WERI-Rb-1 (cell line): ENCODE measurements around the gene RALGAPA2.

ENCODE experiments used
- DNase-seq: peaks from one replicate; pipeline ENCODE4 v3.0.0-alpha.2; 2020
- H3K27ac ChIP-seq: fragments of 250-450 bp; sonication (Bioruptor Pico); 2 replicates; pipeline ENCODE4 v1.5.1; 2020; ENCODE audit warnings: mild to moderate bottlenecking, moderate library complexity
- H3K27me3 ChIP-seq: fragments of 250-450 bp; sonication (Bioruptor Pico); 2 replicates; pipeline ENCODE4 v1.5.1; 2021; ENCODE audit warnings: mild to moderate bottlenecking, low read depth, moderate library complexity; ENCODE audit not compliant: insufficient read depth, severe bottlenecking
- H3K36me3 ChIP-seq: fragments of 250-450 bp; sonication (Bioruptor Pico); 2 replicates; pipeline ENCODE4 v1.5.1; 2020; ENCODE audit warnings: mild to moderate bottlenecking, moderate library complexity
- H3K4me3 ChIP-seq: 2 replicates; pipeline ENCODE4 v1.5.1; 2011; ENCODE audit warnings: low read depth, mild to moderate bottlenecking, control low read depth, low read length
- H3K9me3 ChIP-seq: fragments of 250-450 bp; sonication (Bioruptor Pico); 2 replicates; pipeline ENCODE4 v1.5.1; 2021; ENCODE audit warnings: mild to moderate bottlenecking, moderate library complexity; ENCODE audit not compliant: severe bottlenecking
- CTCF ChIP-seq: IDR thresholded peaks from 2 replicates; pipeline ENCODE4 v1.5.1; 2011; ENCODE audit warnings: low read depth, mild to moderate bottlenecking, control low read depth, inconsistent platforms, low read length

Gene RALGAPA2

GRCh38 chr20:20425823-20426654 is 286.4 kb downstream of the RALGAPA2 start:
- H3K9me3 ChIP-seq = no peaks in the 10 kb centered on the region
- DNase-seq = no peak
- no peak for TF ChIP-seq CTCF
- no peak overlapping the region for H3K27ac ChIP-seq
- H3K27me3 ChIP-seq = no peaks in the 10 kb centered on the region
- no peak overlapping the region for H3K4me3 ChIP-seq
- H3K36me3 ChIP-seq = no peaks in the 10 kb centered on the region

GRCh38 chr20:20423117-20423516 is 289.3 kb downstream of the RALGAPA2 start:
- Histone ChIP-seq H3K27ac (no peak overlapping the region), H3K4me3 (no peak overlapping the region), H3K36me3 (no peaks in the 10 kb centered on the region), H3K9me3 (no peaks in the 10 kb centered on the region), H3K27me3 (no peaks in the 10 kb centered on the region)
- DNase-seq = no peak
- no peak for TF ChIP-seq CTCF

GRCh38 chr20:20417876-20418676 is 294.4 kb downstream of the RALGAPA2 start:
- no peak overlapping the region for H3K27ac ChIP-seq
- no peaks in the 10 kb centered on the region for H3K9me3 ChIP-seq
- H3K27me3 ChIP-seq = no peaks in the 10 kb centered on the region
- DNase-seq = no peak
- TF ChIP-seq CTCF = no peak
- H3K4me3 ChIP-seq = no peak overlapping the region
- H3K36me3 ChIP-seq = no peaks in the 10 kb centered on the region

GRCh38 chr20:20415321-20415720 is 297.1 kb downstream of the RALGAPA2 start:
- H3K9me3 ChIP-seq = no peaks in the 10 kb centered on the region
- no peak for DNase-seq
- no peak overlapping the region for H3K27ac ChIP-seq
- no peaks in the 10 kb centered on the region for H3K36me3 ChIP-seq
- H3K27me3 ChIP-seq = no peaks in the 10 kb centered on the region
- H3K4me3 ChIP-seq = no peak overlapping the region
- TF ChIP-seq CTCF = no peak

GRCh38 chr20:20414640-20415220 is 297.7 kb downstream of the RALGAPA2 start:
- H3K27me3 ChIP-seq = no peaks in the 10 kb centered on the region
- no peak for DNase-seq

More at GRCh38 chr20:20414640-20415220, 297.7 kb downstream of the RALGAPA2 start:
- Histone ChIP-seq H3K27ac (no peak overlapping the region; the same call in 1 of the 2 replicates), H3K4me3 (no peak overlapping the region), H3K9me3 (no peaks in the 10 kb centered on the region), H3K36me3 (no peaks in the 10 kb centered on the region)
- TF ChIP-seq CTCF = no peak
